Right hindlimb (tissue), 1 donor: ENCODE results near the gene PTGR3.

Experiments used
- DNase-seq: peaks from one replicate; pipeline ENCODE4 v3.0.0-alpha.2; 2018

PTGR3 gene

GRCh38 chr18:75168619-75169018 is 40.3 kb downstream of the PTGR3 start:
- DNase-seq = no peak

GRCh38 chr18:75167759-75168618 is 41.0 kb downstream of the PTGR3 start:
- DNase-seq = no peak

- no peak for DNase-seq
Observed at GRCh38 chr18:75167137-75167536, 41.8 kb downstream of the PTGR3 start.

- DNase-seq = no peak
Observed at GRCh38 chr18:75165926-75166325, 43.0 kb downstream of the PTGR3 start.

GRCh38 chr18:75164479-75164878 is 44.5 kb downstream of the PTGR3 start:
- DNase-seq = no peak

GRCh38 chr18:75163736-75164135 is 45.2 kb downstream of the PTGR3 start:
- no peak for DNase-seq

GRCh38 chr18:75162978-75163377 is 46.0 kb downstream of the PTGR3 start:
- DNase-seq = no peak

GRCh38 chr18:75162467-75162866 is 46.5 kb downstream of the PTGR3 start:
- no peak for DNase-seq

GRCh38 chr18:75161256-75162028 is 47.5 kb downstream of the PTGR3 start:
- no peak for DNase-seq

- no peak for DNase-seq
Observed at GRCh38 chr18:75160364-75160763, 48.6 kb downstream of the PTGR3 start.

GRCh38 chr18:75159646-75160356 is 49.1 kb downstream of the PTGR3 start:
- DNase-seq = no peak

- no peak for DNase-seq
Observed at GRCh38 chr18:75159238-75159518, 49.8 kb downstream of the PTGR3 start.
